HG03097 (cell line): Measurements from ENCODE around the gene TUBB.
"Not testable (repeated sequence)": the region's sequence is repeated elsewhere in the genome, so short reads cannot be mapped to it uniquely, and the experiment has no call there.

Source experiments
- ATAC-seq: cut with Tn5 transposase; IDR thresholded peaks from one replicate; pipeline ENCODE4 v1.9.1; 2021; ENCODE audit not compliant: unreplicated experiment, low FRiP score

Gene TUBB

GRCh38 chr6:30756405-30757003 is 36.4 kb downstream of the TUBB start:
- not testable (repeated sequence) for ATAC-seq

- no peak for ATAC-seq
These were observed 37.2 kb downstream of the TUBB start for GRCh38 chr6:30757261-30757904.

- no peak for ATAC-seq
These were observed 39.6 kb downstream of the TUBB start for GRCh38 chr6:30759575-30760239.

GRCh38 chr6:30760549-30760948 is 40.4 kb downstream of the TUBB start:
- ATAC-seq = no peak

- ATAC-seq = no peak
These were observed 41.8 kb downstream of the TUBB start for GRCh38 chr6:30761791-30762429.

GRCh38 chr6:30763155-30763617 is 43.0 kb downstream of the TUBB start:
- no peak for ATAC-seq

GRCh38 chr6:30763618-30764489 is 43.7 kb downstream of the TUBB start:
- ATAC-seq = no peak

- not testable (repeated sequence) for ATAC-seq
These were observed 44.4 kb downstream of the TUBB start for GRCh38 chr6:30764490-30765043.

GRCh38 chr6:30765495-30765894 is 45.3 kb downstream of the TUBB start:
- ATAC-seq = not testable (repeated sequence)

GRCh38 chr6:30766461-30767157 is 46.5 kb downstream of the TUBB start:
- no peak for ATAC-seq

GRCh38 chr6:30767158-30767943 is 47.2 kb downstream of the TUBB start:
- ATAC-seq = peak; percentile 52

- no peak for ATAC-seq
These were observed 47.8 kb downstream of the TUBB start for GRCh38 chr6:30767944-30768301.

GRCh38 chr6:30768634-30769087 is 48.5 kb downstream of the TUBB start:
- no peak for ATAC-seq

- ATAC-seq = no peak
These were observed 49.1 kb downstream of the TUBB start for GRCh38 chr6:30769088-30769852.

GRCh38 chr6:30769853-30770524 is 49.8 kb downstream of the TUBB start:
- no peak for ATAC-seq

- ATAC-seq = no peak
These were observed 50.4 kb downstream of the TUBB start for GRCh38 chr6:30770592-30770991.

GRCh38 chr6:30774701-30775100 is 54.5 kb downstream of the TUBB start:
- no peak for ATAC-seq
